Upper lobe of left lung (tissue), 6 donors: ENCODE measurements around the gene PATJ. TPM values are rescaled to one million over a fixed set of nuclear protein-coding genes. Genes with fewer than 3 reads are reported as not detected.

ENCODE experiments used
- ATAC-seq, 2 donors: fragments of 200-7000 bp; cut with Tn5 transposase; one replicate each; pipeline ENCODE4 v1.9.1; 2022; ENCODE audit warnings: mild to moderate bottlenecking in 2 of 2, moderate library complexity in 2 of 2; ENCODE audit not compliant: low FRiP score in 2 of 2
- DNase-seq, 2 donors: peaks; one replicate each; pipeline ENCODE4 v3.0.0-alpha.2; 2019 to 2020
- H3K27ac ChIP-seq, 4 donors: fragments of 200-600 bp; sonication (generic); one replicate each; pipeline ENCODE4 v1.5.1; 2016 to 2019
- H3K27me3 ChIP-seq, 4 donors: fragments of 200-600 bp; sonication (generic); one replicate each; pipeline ENCODE4 v1.5.1; 2017 to 2019
- H3K36me3 ChIP-seq, 4 donors: fragments of 200-600 bp; sonication (generic); one replicate each; pipeline ENCODE4 v1.5.1; 2016 to 2019
- H3K4me1 ChIP-seq, 4 donors: fragments of 200-600 bp; sonication (generic); one replicate each; pipeline ENCODE4 v1.5.1; 2018 to 2019
- H3K4me3 ChIP-seq, 4 donors: fragments of 200-600 bp; sonication (generic); one replicate each; pipeline ENCODE4 v1.5.1; 2017 to 2019; ENCODE audit warnings: mild to moderate bottlenecking in 2 of 4, moderate library complexity in 1 of 4
- H3K9me3 ChIP-seq, 4 donors: fragments of 200-600 bp; sonication (generic); one replicate each; pipeline ENCODE4 v1.5.1; 2018 to 2019
- EP300 ChIP-seq, 4 donors: sonication (generic); formaldehyde crosslinking; IDR thresholded peaks; one replicate each; pipeline ENCODE4 v1.5.1; 2017; ENCODE audit warnings: antibody characterized with exemption in 4 of 4, control low read depth in 2 of 4
- POLR2A ChIP-seq, 4 donors: fragments of 450-650 bp; IDR thresholded peaks; one replicate each; pipeline ENCODE4 v1.5.1; 2016 to 2017; ENCODE audit warnings: antibody characterized with exemption in 4 of 4, mild to moderate bottlenecking in 2 of 4
- POLR2AphosphoS5 ChIP-seq, 2 donors: sonication (generic); formaldehyde crosslinking; IDR thresholded peaks; one replicate each; pipeline ENCODE4 v1.5.1; 2017; ENCODE audit warnings: antibody characterized with exemption in 2 of 2
- WGBS, 2 donors: methylation state at CpG; one replicate each; pipeline ENCODE4 v1.1.5; 2017 to 2018; 5-methylcytosine and 5-hydroxymethylcytosine counted together
- total RNA-seq, 6 donors: library from RNA; depleted of rRNA in 4 of 6; stranded (reverse); fragments of >200 nt in 4 of 6; gene quantifications; one replicate each; pipeline versions ENCODE4 v1.1.0 to v1.2.1, GENCODE V29; 2016 to 2021
- TF ChIP-seq, protein P1 (sequence below), 6 experiments: fragments of 450-650 bp in 4 of 6; fragments of 200-600 bp in 2 of 6; sonication (generic) in 2 of 6; IDR thresholded peaks; one replicate each; pipeline ENCODE4 v1.5.1; 2016 to 2019; ENCODE audit warnings: antibody characterized with exemption in 6 of 6
- donor health status: DM: no; HTN: no; CAD: no; lungs with moderate emphysema.
- donor health status: DM: no; HTN: yes; CAD: no; lungs with severe emphysema.

Gene PATJ
- total RNA-seq, 6 donors from 2014 or later = 37.1 to 217 (median 70.5) TPM

DNA sequence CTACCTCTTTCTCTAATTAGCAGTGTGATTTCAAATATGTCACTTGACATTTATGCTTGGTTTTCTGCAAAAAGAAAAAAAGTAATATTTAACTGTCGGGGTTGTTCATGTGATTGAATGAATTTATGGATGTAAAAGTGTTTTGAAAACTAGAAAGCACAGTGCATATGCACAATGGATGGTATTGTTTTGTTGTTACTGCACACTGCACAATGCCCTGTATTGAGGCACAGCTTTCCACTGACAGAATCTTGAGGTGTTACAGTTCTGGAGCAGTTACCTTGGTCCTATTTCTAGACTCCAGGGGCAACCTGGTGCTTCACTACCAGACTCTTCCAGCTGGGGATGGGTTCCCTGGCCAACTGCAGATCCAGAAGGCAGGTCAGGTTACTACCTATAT is 335.5 kb downstream of the PATJ start:
- no peaks in the 10 kb centered on the region for H3K4me1 ChIP-seq
- H3K9me3 ChIP-seq = no peaks in the 10 kb centered on the region
- no peak for DNase-seq
- ATAC-seq = no peak
- H3K27me3 ChIP-seq = no peaks in the 10 kb centered on the region
- TF ChIP-seq, protein P1, sequence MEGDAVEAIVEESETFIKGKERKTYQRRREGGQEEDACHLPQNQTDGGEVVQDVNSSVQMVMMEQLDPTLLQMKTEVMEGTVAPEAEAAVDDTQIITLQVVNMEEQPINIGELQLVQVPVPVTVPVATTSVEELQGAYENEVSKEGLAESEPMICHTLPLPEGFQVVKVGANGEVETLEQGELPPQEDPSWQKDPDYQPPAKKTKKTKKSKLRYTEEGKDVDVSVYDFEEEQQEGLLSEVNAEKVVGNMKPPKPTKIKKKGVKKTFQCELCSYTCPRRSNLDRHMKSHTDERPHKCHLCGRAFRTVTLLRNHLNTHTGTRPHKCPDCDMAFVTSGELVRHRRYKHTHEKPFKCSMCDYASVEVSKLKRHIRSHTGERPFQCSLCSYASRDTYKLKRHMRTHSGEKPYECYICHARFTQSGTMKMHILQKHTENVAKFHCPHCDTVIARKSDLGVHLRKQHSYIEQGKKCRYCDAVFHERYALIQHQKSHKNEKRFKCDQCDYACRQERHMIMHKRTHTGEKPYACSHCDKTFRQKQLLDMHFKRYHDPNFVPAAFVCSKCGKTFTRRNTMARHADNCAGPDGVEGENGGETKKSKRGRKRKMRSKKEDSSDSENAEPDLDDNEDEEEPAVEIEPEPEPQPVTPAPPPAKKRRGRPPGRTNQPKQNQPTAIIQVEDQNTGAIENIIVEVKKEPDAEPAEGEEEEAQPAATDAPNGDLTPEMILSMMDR (IDR thresholded peaks at IDR 0.05) = no peak
- no peak for TF ChIP-seq POLR2A (IDR thresholded peaks at IDR 0.05)
- H3K27ac ChIP-seq = no peak overlapping the region
- peaks cover 0 to 4% (median 0%) of the 10 kb centered on the region in 4 donors for H3K36me3 ChIP-seq
- H3K4me3 ChIP-seq = no peak overlapping the region
- WGBS, 2 donors = 91 to 94% methylated on average over 1 of the region's 1 CpG

- peak; percentile 74 to 75 for ATAC-seq
These were observed 340.4 kb downstream of the PATJ start for GRCh38 chr1:62082456-62083363.

GRCh38 chr1:62084310-62084890 is 342.1 kb downstream of the PATJ start:
- TF ChIP-seq, protein P1 (IDR thresholded peaks at IDR 0.05) = no peak
- peak in 1 of 4 donors; percentile 24 for TF ChIP-seq EP300 (IDR thresholded peaks at IDR 0.05)
- peak in 1 of 2 donors; percentile 11 for TF ChIP-seq POLR2AphosphoS5 (IDR thresholded peaks at IDR 0.05)
- no peaks in the 10 kb centered on the region for H3K9me3 ChIP-seq
- 51 to 54% methylated on average over 9 of the region's 9 CpGs for WGBS, 2 donors
- H3K4me1 ChIP-seq = no peaks in the 10 kb centered on the region
- H3K36me3 ChIP-seq = peaks cover 0 to 4% (median 1%) of the 10 kb centered on the region in 4 donors
- ATAC-seq (no peak), DNase-seq (no peak)
- H3K27ac ChIP-seq = no peak overlapping the region
- H3K4me3 ChIP-seq = no peak overlapping the region
- H3K27me3 ChIP-seq = no peaks in the 10 kb centered on the region

More at GRCh38 chr1:62082456-62083363, 340.4 kb downstream of the PATJ start:
- TF ChIP-seq, protein P1 (IDR thresholded peaks at IDR 0.05) = peak; percentile 43 to 73 (median 72)
- no peak for TF ChIP-seq EP300 (IDR thresholded peaks at IDR 0.05)
- Histone ChIP-seq H3K27me3 (no peaks in the 10 kb centered on the region), H3K4me3 (no peak overlapping the region), H3K9me3 (no peaks in the 10 kb centered on the region), H3K36me3 (peaks cover 0 to 4% (median 1%) of the 10 kb centered on the region in 4 donors), H3K27ac (no peak overlapping the region), H3K4me1 (no peaks in the 10 kb centered on the region)
- peak in 1 of 2 donors; percentile 31 for DNase-seq
- 82 to 85% methylated on average over 14 of the region's 14 CpGs for WGBS, 2 donors

DNA sequence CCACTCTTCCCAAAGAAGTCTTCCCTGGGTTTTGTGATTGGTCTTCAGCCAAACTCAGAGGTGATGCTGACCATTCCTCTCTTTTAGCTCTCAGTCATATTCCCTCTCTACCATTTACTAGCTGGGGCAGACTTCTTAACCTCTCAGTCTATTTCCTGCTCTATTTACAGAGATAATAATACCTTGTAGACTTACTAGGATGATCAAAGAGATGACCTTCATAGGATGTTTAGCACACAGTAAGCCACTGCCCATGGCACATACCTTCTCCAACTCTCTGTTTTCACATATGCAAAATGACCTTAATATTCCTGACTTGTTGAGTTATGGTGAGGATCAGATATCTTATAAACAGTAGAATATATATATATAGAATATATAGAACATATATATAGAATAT is 346.2 kb downstream of the PATJ start:
- no peak overlapping the region for H3K27ac ChIP-seq
- TF ChIP-seq EP300 (IDR thresholded peaks at IDR 0.05) = no peak
- TF ChIP-seq POLR2AphosphoS5 (IDR thresholded peaks at IDR 0.05) = no peak
- TF ChIP-seq, protein P1 (IDR thresholded peaks at IDR 0.05) = no peak
- no peak for TF ChIP-seq POLR2A (IDR thresholded peaks at IDR 0.05)
- no peaks in the 10 kb centered on the region for H3K27me3 ChIP-seq
- no peak overlapping the region for H3K4me3 ChIP-seq
- ATAC-seq = no peak
- no peaks in the 10 kb centered on the region for H3K9me3 ChIP-seq
- DNase-seq = no peak
- peaks cover 0 to 2% (median 0%) of the 10 kb centered on the region in 4 donors for H3K36me3 ChIP-seq
- H3K4me1 ChIP-seq = no peaks in the 10 kb centered on the region
